Ishikawa (cell line): Measurements from ENCODE around the gene TMEM72.

ENCODE experiments used
- CEBPB ChIP-seq: IDR thresholded peaks from 2 replicates; pipeline ENCODE4 v1.6.1; 2012
- CREB1 ChIP-seq: IDR thresholded peaks from 2 replicates; pipeline ENCODE4 v1.6.1; 2012; ENCODE audit warnings: low read depth
- EGR1 ChIP-seq: IDR thresholded peaks from 2 replicates; pipeline ENCODE4 v1.6.1; 2012
- EP300 ChIP-seq: IDR thresholded peaks from 2 replicates; pipeline ENCODE4 v1.6.1; 2012; ENCODE audit warnings: borderline replicate concordance
- FOXM1 ChIP-seq: IDR thresholded peaks from 2 replicates; pipeline ENCODE4 v1.6.1; 2012; ENCODE audit warnings: low read depth, borderline replicate concordance
- MAX ChIP-seq: IDR thresholded peaks from 2 replicates; pipeline ENCODE4 v1.6.1; 2012
- NFIC ChIP-seq: IDR thresholded peaks from 2 replicates; pipeline ENCODE4 v1.6.1; 2012
- RAD21 ChIP-seq: IDR thresholded peaks from 2 replicates; pipeline ENCODE4 v1.6.1; 2012; ENCODE audit warnings: low read depth
- REST ChIP-seq: IDR thresholded peaks from 2 replicates; pipeline ENCODE4 v1.6.1; 2012; ENCODE audit warnings: low read depth, mild to moderate bottlenecking
- TAF1 ChIP-seq: IDR thresholded peaks from 2 replicates; pipeline ENCODE4 v1.6.1; 2012; ENCODE audit warnings: low read depth, mild to moderate bottlenecking
- TCF12 ChIP-seq: IDR thresholded peaks from 2 replicates; pipeline ENCODE4 v1.6.1; 2012; ENCODE audit warnings: low read depth
- TEAD4 ChIP-seq: IDR thresholded peaks from 2 replicates; pipeline ENCODE4 v1.6.1; 2012
- USF1 ChIP-seq: IDR thresholded peaks from 2 replicates; pipeline ENCODE4 v1.6.1; 2012
- YY1 ChIP-seq: IDR thresholded peaks from 2 replicates; pipeline ENCODE4 v1.6.1; 2012; ENCODE audit warnings: low read depth
- ZBTB7A ChIP-seq: IDR thresholded peaks from 2 replicates; pipeline ENCODE4 v1.6.1; 2012; ENCODE audit warnings: low read depth

Gene TMEM72

GRCh38 chr10:44914891-44915290, 3.8 kb downstream of the TMEM72 start:
- TF ChIP-seq CREB1 (no peak), MAX (no peak), EP300 (no peak), USF1 (no peak), ZBTB7A (no peak), TEAD4 (no peak), FOXM1 (no peak), NFIC (no peak), RAD21 (no peak), TCF12 (no peak), TAF1 (no peak)

- TF ChIP-seq TAF1 (no peak), EP300 (no peak), MAX (no peak), YY1 (no peak), EGR1 (no peak), RAD21 (no peak)
Measured at GRCh38 chr10:44916429-44916828, 5.3 kb downstream of the TMEM72 start.

GRCh38 chr10:44917848-44918247, 6.7 kb downstream of the TMEM72 start:
- TF ChIP-seq CEBPB (no peak), TCF12 (no peak), REST (no peak), USF1 (no peak), RAD21 (no peak), EP300 (no peak), TEAD4 (no peak), EGR1 (no peak), NFIC (no peak), MAX (no peak)

- no peak for TF ChIP-seq FOXM1
- TF ChIP-seq REST, result no peak
- no peak for TF ChIP-seq TCF12
- no peak for TF ChIP-seq TEAD4
- TF ChIP-seq CREB1, result no peak
- no peak for TF ChIP-seq EGR1
- TF ChIP-seq TAF1, result no peak
- no peak for TF ChIP-seq NFIC
- TF ChIP-seq YY1, result no peak
- no peak for TF ChIP-seq CEBPB
- no peak for TF ChIP-seq EP300
- TF ChIP-seq ZBTB7A, result no peak
- TF ChIP-seq USF1, result no peak
- no peak for TF ChIP-seq MAX
Measured at GRCh38 chr10:44920252-44920651, 9.1 kb downstream of the TMEM72 start.

- TF ChIP-seq TEAD4 (no peak), YY1 (no peak), EP300 (no peak), MAX (no peak), CREB1 (no peak)
Measured at GRCh38 chr10:44921061-44921460, 9.9 kb downstream of the TMEM72 start.

GRCh38 chr10:44921506-44921905, 10.4 kb downstream of the TMEM72 start:
- TF ChIP-seq EP300 (no peak), NFIC (no peak), CEBPB (no peak), CREB1 (no peak), YY1 (no peak), TAF1 (no peak), TCF12 (no peak), RAD21 (no peak)
